T-cell (primary cell): ENCODE measurements around the gene MYOZ3. TPM values are rescaled to one million over a fixed set of nuclear protein-coding genes. Genes with fewer than 3 reads are reported as not detected.

Experiments
- ATAC-seq, 4 experiments: fragments of 200-7000 bp in 3 of 4; fragments of 150-1000 bp in 1 of 4; cut with Tn5 transposase; replicated peaks in 1 of 4; 1 replicate in 3 of 4; 2 replicates in 1 of 4; pipeline ENCODE4 v1.10.0; 2021; ENCODE audit warnings: moderate library complexity in 3 of 4, mild to moderate bottlenecking in 2 of 4, moderate number of reproducible peaks in 1 of 4
- CTCF ChIA-PET, 2 donors: fragments of 300-600 bp; sonication (Branson Sonifier 250); formaldehyde crosslinking; loops; one replicate each; lab custom pipeline; 2022; ENCODE audit warnings: antibody characterized with exemption in 2 of 2; lab: Charles Lee
- POLR2A ChIA-PET, 2 donors: fragments of 300-600 bp; sonication (Branson Sonifier 250); formaldehyde crosslinking; loops; one replicate each; lab custom pipeline; 2022; ENCODE audit warnings: antibody characterized with exemption in 2 of 2; lab: Charles Lee
- DNase-seq, 35 experiments: peaks; one replicate each; pipeline versions ENCODE4 v3.0.0 to v3.0.0-alpha.2; 2013 to 2023
- H3K27ac ChIP-seq: one replicate; pipeline ENCODE4 v1.5.1; 2013; ENCODE audit warnings: low read length
- H3K27me3 ChIP-seq, 2 experiments: replicated peaks in 1 of 2; 1 replicate in 1 of 2; 2 replicates in 1 of 2; pipeline versions ENCODE4 v1.6.1 to v1.7.0; 2013; ENCODE audit warnings: low read length in 1 of 2, mixed read lengths in 1 of 2; ENCODE audit not compliant: control insufficient read depth in 2 of 2, insufficient read depth in 2 of 2; ENCODE audit errors: extremely low read depth in 1 of 2
- H3K36me3 ChIP-seq, 2 donors: 1 replicate in 1 of 2; 2 replicates in 1 of 2; pipeline versions ENCODE4 v1.6.1 to v1.7.0; 2013; ENCODE audit warnings: low read length in 1 of 2; ENCODE audit not compliant: control insufficient read depth in 2 of 2, insufficient read depth in 1 of 2; ENCODE audit errors: extremely low read depth in 1 of 2
- H3K4me1 ChIP-seq, 2 experiments: 1 replicate in 1 of 2; 2 replicates in 1 of 2; pipeline versions ENCODE4 v1.6.1 to v1.7.0; 2013; ENCODE audit warnings: low read length in 2 of 2, mixed read lengths in 1 of 2; ENCODE audit not compliant: insufficient read depth in 2 of 2, control insufficient read depth in 1 of 2; ENCODE audit errors: extremely low read depth in 1 of 2
- H3K4me3 ChIP-seq, 2 donors: 1 replicate in 1 of 2; 2 replicates in 1 of 2; pipeline versions ENCODE4 v1.5.1 to v1.7.0; 2013; ENCODE audit warnings: mild to moderate bottlenecking in 2 of 2, low read length in 1 of 2, moderate library complexity in 1 of 2; ENCODE audit not compliant: control insufficient read depth in 1 of 2; ENCODE audit errors: extremely low read depth in 1 of 2
- H3K9me3 ChIP-seq: 2 replicates; pipeline ENCODE4 v1.7.0; 2013
- H3K27ac Mint-ChIP-seq, 2 donors: one replicate each; pipeline ENCODE4 v1.8.0; 2020 to 2021; ENCODE audit warnings: mild to moderate bottlenecking in 2 of 2, mixed read lengths in 2 of 2
- H3K27me3 Mint-ChIP-seq, 2 donors: one replicate each; pipeline ENCODE4 v1.8.0; 2021 to 2022; ENCODE audit warnings: mixed read lengths in 2 of 2
- H3K36me3 Mint-ChIP-seq: one replicate; pipeline ENCODE4 v1.8.0; 2021; ENCODE audit warnings: mixed read lengths
- H3K4me1 Mint-ChIP-seq, 3 donors: one replicate each; pipeline ENCODE4 v1.8.0; 2020 to 2022; ENCODE audit warnings: mixed read lengths in 3 of 3, mild to moderate bottlenecking in 1 of 3
- H3K4me3 Mint-ChIP-seq, 3 donors: one replicate each; pipeline ENCODE4 v1.8.0; 2020 to 2022; ENCODE audit warnings: mild to moderate bottlenecking in 3 of 3, mixed read lengths in 3 of 3, moderate library complexity in 3 of 3
- H3K9me3 Mint-ChIP-seq, 3 donors: one replicate each; pipeline ENCODE4 v1.8.0; 2020 to 2022; ENCODE audit warnings: mixed read lengths in 3 of 3
- WGBS: methylation state at CpG from one replicate; pipeline ENCODE4 v1.1.5; 2013; ENCODE audit warnings: missing lambda C conversion rate; ENCODE audit not compliant: insufficient coverage; 5-methylcytosine and 5-hydroxymethylcytosine counted together
- total RNA-seq, 35 experiments: library from RNA in 6 of 35; stranded (reverse) in 6 of 35; fragments of 120-200 nt in 1 of 35; gene quantifications; one replicate each; pipeline versions ENCODE4 v1.2.1 to v1.2.4 and lab custom pipeline; 2013 to 2026

MYOZ3 gene
- total RNA-seq, 5 donors from 2014 or later (not counting 1 experiment from before 2014, with no cell fraction given) = not detected

GRCh38 chr5:150656191-150657132 lies 4.6 kb upstream of the MYOZ3 start:
- H3K36me3 Mint-ChIP-seq = no peaks in the 10 kb centered on the region
- peak overlapping the region in 1 of 2 donors; percentile 8 for H3K27ac Mint-ChIP-seq
- H3K36me3 ChIP-seq = no peaks in the 10 kb centered on the region
- peaks cover 0 to 13% of the 10 kb centered on the region in 2 experiments for H3K27me3 ChIP-seq
- no peaks in the 10 kb centered on the region for H3K9me3 ChIP-seq
- WGBS = 2% methylated on average over 88 of the region's 99 CpGs
- no peaks in the 10 kb centered on the region for H3K9me3 Mint-ChIP-seq
- no peak overlapping the region for H3K27ac ChIP-seq
- ATAC-seq (peak; percentile 85 to 90 (median 87)), DNase-seq (peak; percentile 63 to 91 (median 78))
- H3K4me3 Mint-ChIP-seq = peak overlapping the region; percentile 71 to 77 (median 74)
- H3K27me3 Mint-ChIP-seq = peaks cover 0 to 3% of the 10 kb centered on the region in 2 donors
- ChIA-PET POLR2A (no interaction called here), CTCF (interaction anchor here (0.5 to 1.6 kb wide), 11 partner anchors 9 to 287 kb away, joined by 3 to 5 read pairs (median 4); partner anchors contain the start of genes DCTN4 (in 1 of the 2), IRGM (in 1 of the 2) and RBM22 (in 1 of the 2))
- peaks cover 3 to 10% (median 7%) of the 10 kb centered on the region in 3 donors for H3K4me1 Mint-ChIP-seq
- H3K4me3 ChIP-seq = peak overlapping the region; percentile 51 to 60
- H3K4me1 ChIP-seq = peaks cover 0 to 13% of the 10 kb centered on the region in 2 experiments

- peak overlapping the region in 1 of 3 donors; percentile 71 for H3K4me3 Mint-ChIP-seq
These were observed 2.9 kb upstream of the MYOZ3 start for GRCh38 chr5:150658121-150658520.

GRCh38 chr5:150658699-150659265 lies 2.3 kb upstream of the MYOZ3 start:
- H3K9me3 Mint-ChIP-seq = no peaks in the 10 kb centered on the region
- peaks cover 3 to 10% (median 7%) of the 10 kb centered on the region in 3 donors for H3K4me1 Mint-ChIP-seq
- no peaks in the 10 kb centered on the region for H3K36me3 ChIP-seq
- H3K4me3 Mint-ChIP-seq = no peak overlapping the region
- H3K9me3 ChIP-seq = no peaks in the 10 kb centered on the region
- no peak for ATAC-seq
- ChIA-PET CTCF (interaction anchor here (0.6 to 1.3 kb wide), 2 partner anchors 125 to 200 kb away, joined by 4 to 5 read pairs; no protein-coding TSS in a partner anchor), POLR2A (interaction anchor here in 1 of 2 donors (0.6 kb wide), 1 partner anchor 14 kb away, joined by 3 read pairs; no protein-coding TSS in a partner anchor)
- no peaks in the 10 kb centered on the region for H3K36me3 Mint-ChIP-seq
- WGBS = 0% methylated on average over 1 of the region's 3 CpGs
- H3K27me3 ChIP-seq = peaks cover 0 to 24% of the 10 kb centered on the region in 2 experiments
- H3K27ac Mint-ChIP-seq = no peak overlapping the region
- DNase-seq = no peak
- H3K4me1 ChIP-seq = peaks cover 0 to 13% of the 10 kb centered on the region in 2 experiments
- peaks cover 0 to 9% of the 10 kb centered on the region in 2 donors for H3K27me3 Mint-ChIP-seq
- no peak overlapping the region for H3K27ac ChIP-seq
- H3K4me3 ChIP-seq = no peak overlapping the region

More at GRCh38 chr5:150658121-150658520, 2.9 kb upstream of the MYOZ3 start:
- ATAC-seq (no peak), DNase-seq (no peak)
- Mint-ChIP-seq H3K9me3 (no peaks in the 10 kb centered on the region), H3K4me1 (peaks cover 3 to 10% (median 7%) of the 10 kb centered on the region in 3 donors), H3K36me3 (no peaks in the 10 kb centered on the region), H3K27ac (no peak overlapping the region), H3K27me3 (peaks cover 0 to 9% of the 10 kb centered on the region in 2 donors)
- Histone ChIP-seq H3K27ac (no peak overlapping the region), H3K9me3 (no peaks in the 10 kb centered on the region), H3K4me3 (no peak overlapping the region), H3K27me3 (peaks cover 0 to 22% of the 10 kb centered on the region in 2 experiments), H3K4me1 (peaks cover 0 to 13% of the 10 kb centered on the region in 2 experiments), H3K36me3 (no peaks in the 10 kb centered on the region)
- ChIA-PET CTCF (interaction anchor here (0.6 to 1.6 kb wide), 3 partner anchors 100 to 200 kb away, joined by 4 to 5 read pairs (median 5); partner anchors contain the start of gene DCTN4 (in 1 of the 2)), POLR2A (interaction anchor here (0.6 to 1.5 kb wide), 3 partner anchors 15 to 189 kb away, joined by 3 to 4 read pairs (median 3); partner anchors contain the start of genes IRGM (in 1 of the 2) and RBM22 (in 1 of the 2))
- 89% methylated on average over 4 of the region's 4 CpGs for WGBS

- H3K27ac Mint-ChIP-seq = no peak overlapping the region
- ChIA-PET POLR2A (no interaction called here), CTCF (no interaction called here)
- no peaks in the 10 kb centered on the region for H3K36me3 ChIP-seq
- 85% methylated on average over 6 of the region's 11 CpGs for WGBS
- H3K4me3 ChIP-seq = no peak overlapping the region
- H3K9me3 Mint-ChIP-seq = no peaks in the 10 kb centered on the region
- peaks cover 3 to 10% (median 7%) of the 10 kb centered on the region in 3 donors for H3K4me1 Mint-ChIP-seq
- DNase-seq = no peak
- no peaks in the 10 kb centered on the region for H3K9me3 ChIP-seq
- H3K27me3 ChIP-seq = peaks cover 0 to 24% of the 10 kb centered on the region in 2 experiments
- H3K27ac ChIP-seq = no peak overlapping the region
- ATAC-seq = no peak
- H3K36me3 Mint-ChIP-seq = no peaks in the 10 kb centered on the region
- H3K4me3 Mint-ChIP-seq = no peak overlapping the region
- peaks cover 3 to 9% of the 10 kb centered on the region in 2 donors for H3K27me3 Mint-ChIP-seq
- H3K4me1 ChIP-seq = peaks cover 0 to 13% of the 10 kb centered on the region in 2 experiments
These were observed 1.5 kb upstream of the MYOZ3 start for GRCh38 chr5:150659360-150660107.

- DNase-seq (no peak), ATAC-seq (no peak)
- Histone ChIP-seq H3K27me3 (peaks cover 0 to 27% of the 10 kb centered on the region in 2 experiments), H3K27ac (no peak overlapping the region), H3K4me3 (no peak overlapping the region), H3K36me3 (no peaks in the 10 kb centered on the region), H3K9me3 (no peaks in the 10 kb centered on the region), H3K4me1 (peaks cover 0 to 13% of the 10 kb centered on the region in 2 experiments)
- no peaks in the 10 kb centered on the region for H3K9me3 Mint-ChIP-seq
- H3K36me3 Mint-ChIP-seq = no peaks in the 10 kb centered on the region
- H3K4me1 Mint-ChIP-seq = peaks cover 3 to 10% (median 7%) of the 10 kb centered on the region in 3 donors
- 92% methylated on average over 3 of the region's 4 CpGs for WGBS
- ChIA-PET CTCF (no interaction called here), POLR2A (interaction anchor here in 1 of 2 donors (0.7 kb wide), 1 partner anchor 235 kb away, joined by 8 read pairs; no protein-coding TSS in a partner anchor)
- peaks cover 7 to 14% of the 10 kb centered on the region in 2 donors for H3K27me3 Mint-ChIP-seq
- no peak overlapping the region for H3K27ac Mint-ChIP-seq
- no peak overlapping the region for H3K4me3 Mint-ChIP-seq
These were observed 781 bp upstream of the MYOZ3 start for GRCh38 chr5:150660108-150660831.
